ENCODE measurements around the gene OR7D4. TPM values are rescaled to one million over a fixed set of nuclear protein-coding genes. Genes with fewer than 3 reads are reported as not detected.

The OR7D4 gene
- polyA plus RNA-seq, 1 of the 3 experiments (the other 2 are of a cell fraction), result not detected

- no peaks in the 10 kb centered on the region for H4K20me1 ChIP-seq (ENCODE audit: insufficient read depth)
- H3K4me2 ChIP-seq, result no peak overlapping the region
- H3K36me3 ChIP-seq (replicated peaks in 1 of 2; ENCODE audit: control insufficient read depth in 1 of 2, insufficient read depth in 2 of 2, low read length in 1 of 2), result peaks cover 0 to 2% of the 10 kb centered on the region in 2 experiments
- ChIA-PET POLR2A (no interaction called here), CTCF (interaction anchor here (1.2 kb wide), 1 partner anchor 34 kb away, joined by 3 read pairs; no protein-coding TSS in a partner anchor)
- no peaks in the 10 kb centered on the region for H3F3A ChIP-seq (replicated peaks; ENCODE audit: insufficient read depth)
- no peak for DNase-seq
- H3K27ac ChIP-seq (ENCODE audit: low read depth in 2 of 2, low read length in 1 of 2), result no peak overlapping the region
- no peaks in the 10 kb centered on the region for H3K9me3 ChIP-seq
- H3K27me3 ChIP-seq (ENCODE audit: insufficient read depth), result no peaks in the 10 kb centered on the region
- no peaks in the 10 kb centered on the region for H3K9me2 ChIP-seq
- H3K4me3 ChIP-seq (ENCODE audit: low read depth in 2 of 2, low read length in 1 of 2), result no peak overlapping the region
- no peaks in the 10 kb centered on the region for H3K4me1 ChIP-seq (ENCODE audit: control insufficient read depth in 1 of 2, insufficient read depth in 2 of 2, low read depth in 1 of 2, low read length in 1 of 2)
- H3K9ac ChIP-seq, result no peak overlapping the region
- WGBS (ENCODE audit: low lambda C conversion rate), result 35% methylated on average over 4 of the region's 6 CpGs
- H3K79me2 ChIP-seq (ENCODE audit: insufficient read depth), result no peaks in the 10 kb centered on the region
- no peak for TF ChIP-seq JUND (IDR thresholded peaks at IDR 0.05)
- no peak for TF ChIP-seq TAF1 (IDR thresholded peaks at IDR 0.05; ENCODE audit: borderline replicate concordance, low read depth, low read length)
- TF ChIP-seq MEF2A (IDR thresholded peaks at IDR 0.05; ENCODE audit: borderline replicate concordance, low read depth), result no peak
- no peak for TF ChIP-seq YY1 (IDR thresholded peaks at IDR 0.05; ENCODE audit: low read depth)
- TF ChIP-seq USF1 (IDR thresholded peaks at IDR 0.05; ENCODE audit: borderline replicate concordance, low read depth), result no peak
- no peak for TF ChIP-seq MXI1 (IDR thresholded peaks at IDR 0.05; ENCODE audit: low read depth, low read length)
- TF ChIP-seq ZBTB33 (IDR thresholded peaks at IDR 0.05; ENCODE audit: borderline replicate concordance, low read depth), result no peak
- no peak for TF ChIP-seq EP300 (IDR thresholded peaks at IDR 0.05; ENCODE audit: borderline replicate concordance in 1 of 2, low read depth in 1 of 2, low read length in 1 of 2)
- TF ChIP-seq RCOR1 (IDR thresholded peaks at IDR 0.05; ENCODE audit: low read length), result no peak
- no peak for TF ChIP-seq REST (IDR thresholded peaks at IDR 0.05; ENCODE audit: low read depth, low read length)
- no peak for TF ChIP-seq PBX3 (IDR thresholded peaks at IDR 0.05)
- H2AFZ ChIP-seq (ENCODE audit: low read depth), result no peak overlapping the region
These were observed 47.9 kb downstream of the OR7D4 start for GRCh38 chr19:9171393-9171991.
